CD1c-positive myeloid dendritic cell (primary cell): ENCODE data around the gene RHD.
"Not testable (repeated sequence)": the region's sequence is repeated elsewhere in the genome, so short reads cannot be mapped to it uniquely, and the experiment has no call there.

Experiments used
- DNase-seq: peaks from one replicate; pipeline ENCODE4 v3.0.0-alpha.2; 2016; ENCODE audit errors: extremely low spot score

Gene RHD

GRCh38 chr1:25257196-25257595, 15.1 kb upstream of the RHD start:
- no peak for DNase-seq

GRCh38 chr1:25259813-25260212, 12.5 kb upstream of the RHD start:
- DNase-seq = not testable (repeated sequence)

- DNase-seq = not testable (repeated sequence)
Measured at GRCh38 chr1:25260336-25260735, 12.0 kb upstream of the RHD start.

GRCh38 chr1:25266554-25267287, 5.6 kb upstream of the RHD start:
- DNase-seq = not testable (repeated sequence)

DNA sequence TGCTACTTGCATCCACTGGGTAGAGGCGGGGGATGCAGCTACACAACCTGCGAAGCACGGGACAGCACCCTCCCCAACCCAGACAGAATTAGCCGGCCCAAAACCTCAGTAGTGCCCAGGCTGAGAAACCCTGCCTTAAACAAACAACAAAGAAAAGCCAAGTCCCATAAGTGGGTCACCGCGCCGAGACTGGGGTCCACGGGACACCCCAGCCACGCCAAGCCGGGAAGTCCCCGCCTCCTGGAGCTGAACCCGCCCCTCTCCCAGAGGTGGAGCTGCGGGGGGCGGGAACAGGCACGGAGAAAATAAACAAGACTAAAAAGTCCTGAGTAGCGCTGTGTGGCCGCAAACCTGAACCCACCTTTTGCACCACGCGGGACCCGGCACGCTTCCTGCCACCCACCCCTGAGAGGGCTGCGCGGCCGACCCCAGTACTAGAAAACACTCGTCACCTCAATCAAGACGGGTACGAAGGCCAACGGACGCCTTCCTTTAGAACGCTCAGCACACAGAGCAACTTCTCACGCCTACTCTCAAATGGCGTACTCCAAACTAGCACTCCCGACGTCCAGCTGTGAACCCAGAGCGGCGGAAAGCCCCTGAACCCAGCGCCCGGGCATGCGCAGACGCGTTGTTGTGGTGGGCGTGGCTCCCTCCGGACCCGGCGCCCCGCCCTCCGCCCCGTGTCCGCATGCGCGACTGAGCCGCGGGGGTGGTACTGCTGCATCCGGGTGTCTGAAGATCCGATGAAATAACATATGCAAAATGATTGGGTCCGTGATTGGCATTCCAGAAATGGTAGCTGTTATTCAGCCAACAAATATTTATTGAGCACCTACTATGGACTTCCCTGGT, 4.8 kb upstream of the RHD start:
- DNase-seq = not testable (repeated sequence)

GRCh38 chr1:25268143-25268760, 4.1 kb upstream of the RHD start:
- not testable (repeated sequence) for DNase-seq

DNA sequence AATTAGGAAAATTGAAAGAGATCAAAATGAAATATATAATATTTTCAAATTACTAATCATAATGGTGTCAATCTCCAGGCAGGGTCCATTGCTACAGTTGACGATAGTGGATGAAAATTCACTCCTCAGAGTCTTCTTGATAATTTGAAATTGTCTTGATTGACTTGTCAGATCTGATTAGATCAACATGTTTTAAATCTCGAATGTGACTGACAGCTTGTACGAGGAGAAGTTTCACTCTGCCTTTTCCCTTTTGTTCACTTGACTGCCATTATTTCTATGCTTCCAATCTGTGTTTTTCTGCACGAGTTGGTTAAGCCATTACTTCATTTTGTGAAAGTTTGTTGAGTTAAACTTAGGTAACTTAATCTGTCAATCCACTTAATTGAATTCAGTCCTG, 3.3 kb downstream of the RHD start:
- DNase-seq = not testable (repeated sequence)

GRCh38 chr1:25277295-25277694, 5.0 kb downstream of the RHD start:
- DNase-seq = not testable (repeated sequence)

DNA sequence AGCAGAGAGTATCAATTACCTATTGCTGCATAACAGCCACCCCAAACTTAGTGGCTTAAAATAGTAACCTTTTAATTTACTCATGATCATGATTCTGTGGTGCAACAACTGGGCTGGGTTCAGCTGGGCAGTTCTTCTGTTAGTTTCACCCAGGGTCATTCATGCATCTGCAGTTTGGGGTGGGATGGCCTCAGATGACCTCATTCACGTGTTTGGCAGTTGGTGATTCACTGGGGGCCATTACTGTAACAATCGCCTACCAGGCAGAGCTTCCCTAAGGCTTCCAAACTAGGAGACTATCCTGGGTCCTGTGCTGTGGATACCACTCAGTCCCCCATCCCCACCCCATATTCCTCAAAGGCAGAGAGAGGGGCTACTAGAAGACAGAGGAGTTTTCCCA, 6.0 kb downstream of the RHD start:
- DNase-seq = not testable (repeated sequence)

GRCh38 chr1:25278790-25279189, 6.5 kb downstream of the RHD start:
- DNase-seq = not testable (repeated sequence)

- DNase-seq = not testable (repeated sequence)
Measured at GRCh38 chr1:25279693-25280111, 7.4 kb downstream of the RHD start.

DNA sequence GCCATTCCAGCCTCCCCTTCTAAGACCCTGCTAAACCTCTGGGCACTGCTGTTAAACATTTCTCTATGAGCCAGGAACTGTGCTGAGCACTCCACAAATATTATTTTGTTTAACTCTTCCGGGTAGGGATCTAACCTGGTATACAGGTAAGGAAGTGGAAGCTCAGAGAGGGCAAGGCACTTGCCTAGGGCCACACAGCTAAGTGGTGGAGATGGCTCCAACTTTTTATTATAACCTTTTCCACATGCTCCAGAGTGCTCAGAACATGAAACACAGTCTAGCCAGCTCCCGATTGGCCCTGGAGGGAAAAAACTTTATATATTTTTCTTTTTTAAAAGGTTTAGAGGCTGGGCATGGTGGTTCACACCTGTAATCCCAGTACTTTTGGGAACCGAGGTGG, 13.6 kb downstream of the RHD start:
- DNase-seq = not testable (repeated sequence)

DNA sequence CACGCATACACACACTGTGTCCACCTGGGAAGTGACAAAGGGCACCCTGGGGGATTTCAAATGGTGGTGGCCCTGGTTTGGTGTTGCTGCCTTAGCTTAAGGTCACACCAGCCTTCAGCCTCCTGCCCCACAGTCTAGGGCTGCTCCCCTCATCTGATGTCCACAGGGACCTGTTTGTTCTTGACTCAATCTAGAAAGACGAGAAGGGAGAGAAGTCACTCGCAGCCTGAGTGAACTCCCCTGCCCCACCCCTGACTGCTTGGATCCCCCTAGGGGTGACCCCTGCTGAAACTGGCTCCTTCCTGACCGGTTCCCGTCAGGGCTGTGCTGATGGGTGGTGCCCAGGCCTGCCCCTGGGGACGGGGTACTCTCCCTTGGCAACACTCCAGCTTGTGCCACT, 14.9 kb downstream of the RHD start:
- DNase-seq = not testable (repeated sequence)

DNA sequence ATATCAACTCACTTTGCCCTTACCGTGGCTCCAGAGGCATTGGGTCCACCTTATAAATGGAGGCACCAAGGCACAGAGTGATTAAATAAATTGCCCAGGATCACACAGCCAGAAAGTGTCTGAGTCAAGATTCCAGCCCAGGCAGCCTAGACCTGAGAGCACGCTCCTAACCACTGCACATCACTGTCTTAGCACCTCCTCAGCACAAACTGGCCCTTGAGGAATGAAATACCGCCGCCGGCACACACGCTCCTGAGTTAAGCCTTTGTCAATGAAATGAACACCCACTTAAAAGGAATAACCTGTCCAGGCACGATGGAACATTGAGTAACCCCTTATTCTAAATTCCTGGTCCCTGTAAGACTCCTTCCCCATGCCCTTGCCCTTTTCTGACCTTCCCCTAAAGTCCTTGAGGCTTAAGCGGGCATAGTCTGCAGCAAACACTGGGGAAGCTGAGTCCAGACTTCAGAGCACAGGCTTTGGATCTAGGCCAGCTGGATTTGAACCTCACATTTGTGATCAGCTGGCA, 16.3 kb downstream of the RHD start:
- not testable (repeated sequence) for DNase-seq

- not testable (repeated sequence) for DNase-seq
Measured at GRCh38 chr1:25290043-25290442, 17.7 kb downstream of the RHD start.

GRCh38 chr1:25293426-25293825, 21.1 kb downstream of the RHD start:
- not testable (repeated sequence) for DNase-seq

GRCh38 chr1:25294889-25295826, 22.8 kb downstream of the RHD start:
- DNase-seq = not testable (repeated sequence)

DNA sequence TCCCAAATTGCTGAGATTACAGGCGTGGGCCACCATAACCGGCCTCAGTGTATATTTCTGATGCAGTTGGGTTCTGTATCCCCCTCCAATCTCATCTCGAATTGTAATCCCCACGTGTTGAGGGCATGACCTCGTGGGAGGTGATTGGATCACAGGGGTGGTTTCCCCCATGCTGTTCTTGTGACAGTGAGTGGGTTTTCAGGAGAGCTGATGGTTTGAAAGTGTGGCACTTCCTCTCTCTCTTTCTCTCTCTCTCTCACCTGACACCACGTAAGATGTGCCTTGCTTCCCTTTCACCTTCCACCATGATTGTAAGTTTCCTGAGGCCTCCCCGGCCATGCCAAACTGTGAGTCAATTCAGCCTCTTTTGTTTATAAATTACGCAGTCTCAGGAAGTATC, 24.2 kb downstream of the RHD start:
- DNase-seq = not testable (repeated sequence)

DNA sequence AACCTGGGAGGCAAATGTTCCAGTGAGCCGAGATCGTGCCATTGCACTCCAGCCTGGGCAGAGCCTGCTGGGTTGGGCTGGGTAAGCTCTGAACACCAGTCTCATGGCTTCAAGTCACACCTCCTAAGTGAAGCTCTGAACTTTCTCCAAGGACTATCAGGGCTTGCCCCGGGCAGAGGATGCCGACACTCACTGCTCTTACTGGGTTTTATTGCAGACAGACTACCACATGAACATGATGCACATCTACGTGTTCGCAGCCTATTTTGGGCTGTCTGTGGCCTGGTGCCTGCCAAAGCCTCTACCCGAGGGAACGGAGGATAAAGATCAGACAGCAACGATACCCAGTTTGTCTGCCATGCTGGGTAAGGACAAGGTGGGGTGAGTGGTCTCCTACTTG, 28.4 kb downstream of the RHD start:
- DNase-seq = not testable (repeated sequence)

DNA sequence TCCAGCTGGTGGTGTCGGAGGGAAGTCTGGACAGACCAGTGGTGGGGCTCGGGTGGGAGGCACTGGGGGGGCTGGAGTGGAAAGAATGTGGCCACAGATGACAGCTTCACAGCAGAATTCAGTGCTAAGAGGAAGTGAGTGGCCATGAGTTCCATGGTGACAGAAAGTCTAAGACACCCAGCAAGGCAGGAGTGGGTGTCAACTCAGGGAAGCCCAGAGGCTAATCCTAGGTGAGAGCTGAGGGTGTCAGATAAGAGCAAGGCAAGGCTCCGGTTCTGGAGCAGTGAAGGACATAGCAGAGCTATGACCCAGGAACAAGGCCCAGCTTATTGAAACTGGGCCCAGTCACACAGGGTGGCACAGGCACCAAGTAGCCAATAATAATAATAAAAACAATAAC, 30.0 kb downstream of the RHD start:
- DNase-seq = not testable (repeated sequence)

GRCh38 chr1:25304936-25305335, 32.6 kb downstream of the RHD start:
- not testable (repeated sequence) for DNase-seq
